ENCODE measurements around the gene TRAPPC3L.

GRCh38 chr6:116461932-116462885 is 83.3 kb downstream of the TRAPPC3L start:
- TF ChIP-seq CTCF (IDR thresholded peaks at IDR 0.05; ENCODE audit: low read length) (no peak), EZH2 (optimal IDR thresholded peaks at IDR 0.05; ENCODE audit: low read depth, low read length) (no peak), EZH2phosphoT487 (IDR thresholded peaks at IDR 0.05; ENCODE audit: low read length) (no peak)
